ENCODE measurements around the gene ATP1B3.

The ATP1B3 gene

GRCh38 chr3:141851411-141851810, 25.0 kb upstream of the ATP1B3 start:
- TF ChIP-seq CTCF (conservative IDR thresholded peaks at IDR 0.05; ENCODE audit: low read length) = no peak
- DNase-seq (ENCODE audit: low read depth) = no peak
- no peak overlapping the region for H3K4me3 ChIP-seq (ENCODE audit: low read length)

GRCh38 chr3:141853081-141853601, 23.3 kb upstream of the ATP1B3 start:
- TF ChIP-seq CTCF (conservative IDR thresholded peaks at IDR 0.05; ENCODE audit: low read length) = no peak
- H3K4me3 ChIP-seq (ENCODE audit: low read length) = no peak overlapping the region
- peak; percentile 56 for DNase-seq (ENCODE audit: low read depth)

- no peak overlapping the region for H3K4me3 ChIP-seq (ENCODE audit: low read length)
- DNase-seq (ENCODE audit: low read depth) = no peak
- no peak for TF ChIP-seq CTCF (conservative IDR thresholded peaks at IDR 0.05; ENCODE audit: low read length)
These were observed 22.7 kb upstream of the ATP1B3 start for GRCh38 chr3:141853629-141854168.

- no peak for TF ChIP-seq CTCF (conservative IDR thresholded peaks at IDR 0.05; ENCODE audit: low read length)
- DNase-seq (ENCODE audit: low read depth) = no peak
- no peak overlapping the region for H3K4me3 ChIP-seq (ENCODE audit: low read length)
These were observed 21.8 kb upstream of the ATP1B3 start for GRCh38 chr3:141854599-141854998.

- no peak overlapping the region for H3K4me3 ChIP-seq (ENCODE audit: low read length)
- TF ChIP-seq CTCF (conservative IDR thresholded peaks at IDR 0.05; ENCODE audit: low read length) = no peak
- DNase-seq (ENCODE audit: low read depth) = no peak
These were observed 18.1 kb upstream of the ATP1B3 start for GRCh38 chr3:141858312-141858711.

- no peak for TF ChIP-seq CTCF (conservative IDR thresholded peaks at IDR 0.05; ENCODE audit: low read length)
- no peak for DNase-seq (ENCODE audit: low read depth)
- H3K4me3 ChIP-seq (ENCODE audit: low read length) = no peak overlapping the region
These were observed 16.8 kb upstream of the ATP1B3 start for GRCh38 chr3:141859651-141860050.

GRCh38 chr3:141860086-141860669, 16.3 kb upstream of the ATP1B3 start:
- TF ChIP-seq CTCF (conservative IDR thresholded peaks at IDR 0.05; ENCODE audit: low read length) = no peak
- no peak overlapping the region for H3K4me3 ChIP-seq (ENCODE audit: low read length)
- DNase-seq (ENCODE audit: low read depth) = no peak

All from AG10803 (cell line).